Small intestine (tissue), 7 donors: ENCODE results near the gene CCBE1. TPM values are rescaled to one million over a fixed set of nuclear protein-coding genes. Genes with fewer than 3 reads are reported as not detected.

Source experiments
- DNase-seq, 2 donors: peaks; one replicate each; pipeline versions ENCODE4 v3.0.0 to v3.0.0-alpha.2; 2013
- FAIRE-seq: peaks from 2 replicates; lab custom pipeline; 2012; peaks lifted over from hg19 to GRCh38; lab: Jason Lieb, UNC
- H3K27ac ChIP-seq, 3 donors: one replicate each; pipeline ENCODE4 v1.5.1; 2013; ENCODE audit warnings: low read length in 2 of 3, mild to moderate bottlenecking in 2 of 3, control low read depth in 1 of 3, inconsistent platforms in 1 of 3, low read depth in 1 of 3, moderate library complexity in 1 of 3
- H3K27me3 ChIP-seq, 3 donors: one replicate each; pipeline ENCODE4 v1.6.1; 2013; ENCODE audit warnings: low read length in 3 of 3, inconsistent platforms in 1 of 3; ENCODE audit not compliant: control insufficient read depth in 3 of 3, insufficient read depth in 3 of 3
- H3K36me3 ChIP-seq, 3 donors: one replicate each; pipeline ENCODE4 v1.6.1; 2013; ENCODE audit warnings: low read length in 3 of 3, inconsistent platforms in 1 of 3, low read depth in 1 of 3, mild to moderate bottlenecking in 1 of 3, moderate library complexity in 1 of 3; ENCODE audit not compliant: control insufficient read depth in 3 of 3, insufficient read depth in 2 of 3
- H3K4me1 ChIP-seq, 3 donors: one replicate each; pipeline ENCODE4 v1.6.1; 2013; ENCODE audit warnings: low read length in 2 of 3, inconsistent platforms in 1 of 3, low read depth in 1 of 3, mild to moderate bottlenecking in 1 of 3, moderate library complexity in 1 of 3; ENCODE audit not compliant: control insufficient read depth in 3 of 3, insufficient read depth in 2 of 3
- H3K4me3 ChIP-seq, 3 donors: one replicate each; pipeline ENCODE4 v1.5.1; 2013; ENCODE audit warnings: low read length in 3 of 3, control low read depth in 1 of 3, inconsistent platforms in 1 of 3, low read depth in 1 of 3, mild to moderate bottlenecking in 1 of 3, moderate library complexity in 1 of 3
- H3K9me3 ChIP-seq, 2 donors: one replicate each; pipeline ENCODE4 v1.6.1; 2013; ENCODE audit warnings: low read depth in 1 of 2, low read length in 1 of 2; ENCODE audit not compliant: control insufficient read depth in 2 of 2, insufficient read depth in 1 of 2
- WGBS, 3 donors: extraction: QIAGEN DNeasy Blood & Tissue Kit; methylation state at CpG; one replicate each; pipeline ENCODE4 v1.1.7; 2013; 5-methylcytosine and 5-hydroxymethylcytosine counted together
- polyA plus RNA-seq, 4 donors: library from polyadenylated mRNA; stranded (reverse) in 3 of 4; unstranded in 1 of 4; fragments of 200-250 nt in 3 of 4; fragments of 120-200 nt in 1 of 4; gene quantifications; one replicate each; pipeline versions ENCODE4 v1.2.1 to v1.2.3, GENCODE V29; 2013
- donor health status: healthy with polysubstance abuse.
- donor health status: control.
- donor health status: control.
- donor health status: Bipolar disorder and iron deficiency.
- donor health status: healthy.

CCBE1 gene
- polyA plus RNA-seq, 4 donors = 0.27 to 1.3 (median 0.54) TPM; not detected in 1

- no peak overlapping the region for H3K27ac ChIP-seq
- DNase-seq (no peak), FAIRE-seq (no peak)
- no peak overlapping the region for H3K4me3 ChIP-seq
- no peaks in the 10 kb centered on the region for H3K36me3 ChIP-seq
- no peaks in the 10 kb centered on the region for H3K9me3 ChIP-seq
- no peaks in the 10 kb centered on the region for H3K4me1 ChIP-seq
- WGBS, 3 donors = 87 to 93% (median 89%) methylated on average over 3 of the region's 3 CpGs
- no peaks in the 10 kb centered on the region for H3K27me3 ChIP-seq
Measured at GRCh38 chr18:59563176-59563785, 133.9 kb downstream of the CCBE1 start.

GRCh38 chr18:59562751-59563150 lies 134.5 kb downstream of the CCBE1 start:
- no peak for DNase-seq
- H3K4me1 ChIP-seq = no peaks in the 10 kb centered on the region
- WGBS, 3 donors = 72 to 76% (median 72%) methylated on average over 6 of the region's 6 CpGs
- no peak overlapping the region for H3K4me3 ChIP-seq
- peaks cover 0 to 1% of the 10 kb centered on the region in 2 donors for H3K9me3 ChIP-seq
- H3K36me3 ChIP-seq = no peaks in the 10 kb centered on the region
- no peak overlapping the region for H3K27ac ChIP-seq
- no peak for FAIRE-seq
- H3K27me3 ChIP-seq = no peaks in the 10 kb centered on the region

GRCh38 chr18:59561612-59562011 lies 135.6 kb downstream of the CCBE1 start:
- WGBS, 3 donors = 84 to 91% (median 88%) methylated on average over 5 of the region's 5 CpGs
- FAIRE-seq (no peak), DNase-seq (no peak)
- Histone ChIP-seq H3K4me1 (no peaks in the 10 kb centered on the region), H3K4me3 (no peak overlapping the region), H3K9me3 (peaks cover 0 to 7% of the 10 kb centered on the region in 2 donors), H3K27me3 (no peaks in the 10 kb centered on the region), H3K36me3 (no peaks in the 10 kb centered on the region), H3K27ac (no peak overlapping the region)

GRCh38 chr18:59560556-59560955 lies 136.7 kb downstream of the CCBE1 start:
- H3K9me3 ChIP-seq = peaks cover 0 to 7% of the 10 kb centered on the region in 2 donors
- H3K4me1 ChIP-seq = no peaks in the 10 kb centered on the region
- 82 to 89% (median 84%) methylated on average over 7 of the region's 7 CpGs for WGBS, 3 donors
- FAIRE-seq (no peak), DNase-seq (no peak)
- no peaks in the 10 kb centered on the region for H3K27me3 ChIP-seq
- H3K4me3 ChIP-seq = no peak overlapping the region
- H3K27ac ChIP-seq = no peak overlapping the region
- H3K36me3 ChIP-seq = no peaks in the 10 kb centered on the region

- DNase-seq (no peak), FAIRE-seq (no peak)
- H3K9me3 ChIP-seq = peaks cover 0 to 7% of the 10 kb centered on the region in 2 donors
- H3K4me3 ChIP-seq = no peak overlapping the region
- H3K27me3 ChIP-seq = peaks cover 0 to under 1% (median 0%) of the 10 kb centered on the region in 3 donors
- no peaks in the 10 kb centered on the region for H3K4me1 ChIP-seq
- no peaks in the 10 kb centered on the region for H3K36me3 ChIP-seq
- no peak overlapping the region for H3K27ac ChIP-seq
- WGBS, 3 donors = 73 to 82% (median 81%) methylated on average over 7 of the region's 7 CpGs
Measured at GRCh38 chr18:59559528-59559927, 137.7 kb downstream of the CCBE1 start.

GRCh38 chr18:59555995-59556659 lies 141.1 kb downstream of the CCBE1 start:
- FAIRE-seq (no peak), DNase-seq (peak in 1 of 2 donors; percentile 51)
- Histone ChIP-seq H3K27me3 (peaks cover 0 to 2% (median 0%) of the 10 kb centered on the region in 3 donors), H3K27ac (no peak overlapping the region), H3K4me3 (no peak overlapping the region), H3K36me3 (no peaks in the 10 kb centered on the region), H3K9me3 (peaks cover 0 to 7% of the 10 kb centered on the region in 2 donors), H3K4me1 (no peaks in the 10 kb centered on the region)
- 40 to 59% (median 45%) methylated on average over 7 of the region's 7 CpGs for WGBS, 3 donors

- no peak for FAIRE-seq
- peaks cover 0 to 2% (median 0%) of the 10 kb centered on the region in 3 donors for H3K27me3 ChIP-seq
- no peak overlapping the region for H3K27ac ChIP-seq
- H3K36me3 ChIP-seq = no peaks in the 10 kb centered on the region
- no peak overlapping the region for H3K4me3 ChIP-seq
- whole genome bisulfite sequencing, 3 donors = 74 to 96% (median 88%) methylated on average over 2 of the region's 2 CpGs
- peaks cover 0 to 7% of the 10 kb centered on the region in 2 donors for H3K9me3 ChIP-seq
- DNase-seq = no peak
- H3K4me1 ChIP-seq = no peaks in the 10 kb centered on the region
Measured at GRCh38 chr18:59554796-59555335, 142.4 kb downstream of the CCBE1 start.

GRCh38 chr18:59553273-59553870 lies 143.9 kb downstream of the CCBE1 start:
- H3K4me3 ChIP-seq = no peak overlapping the region
- 70 to 80% (median 79%) methylated on average over 5 of the region's 5 CpGs for WGBS, 3 donors
- peaks cover 0 to 7% of the 10 kb centered on the region in 2 donors for H3K9me3 ChIP-seq
- no peak for FAIRE-seq
- H3K36me3 ChIP-seq = no peaks in the 10 kb centered on the region
- H3K27ac ChIP-seq = no peak overlapping the region
- no peak for DNase-seq
- H3K27me3 ChIP-seq = peaks cover 0 to 2% (median 0%) of the 10 kb centered on the region in 3 donors
- H3K4me1 ChIP-seq = no peaks in the 10 kb centered on the region
